Left renal cortex interstitium (tissue), 4 donors: ENCODE measurements around the gene TMEM91. TPM values are rescaled to one million over a fixed set of nuclear protein-coding genes. Genes with fewer than 3 reads are reported as not detected.
"Not testable (repeated sequence)": the region's sequence is repeated elsewhere in the genome, so short reads cannot be mapped to it uniquely, and the experiment has no call there.

ENCODE experiments used
- DNase-seq, 4 donors: peaks; one replicate each; pipeline ENCODE4 v3.0.0-alpha.2; 2013; ENCODE audit warnings: low read depth in 4 of 4, low spot score in 2 of 4, missing footprints in 1 of 4
- polyA plus RNA-seq, 4 donors: library from polyadenylated mRNA; unstranded; fragments of 120-200 nt; gene quantifications; one replicate each; pipeline ENCODE4 v1.2.1, GENCODE V29; 2013; ENCODE audit not compliant: insufficient read length in 4 of 4

The TMEM91 gene
- polyA plus RNA-seq, 4 donors, result 7.7 to 30.2 (median 18.2) TPM

DNA sequence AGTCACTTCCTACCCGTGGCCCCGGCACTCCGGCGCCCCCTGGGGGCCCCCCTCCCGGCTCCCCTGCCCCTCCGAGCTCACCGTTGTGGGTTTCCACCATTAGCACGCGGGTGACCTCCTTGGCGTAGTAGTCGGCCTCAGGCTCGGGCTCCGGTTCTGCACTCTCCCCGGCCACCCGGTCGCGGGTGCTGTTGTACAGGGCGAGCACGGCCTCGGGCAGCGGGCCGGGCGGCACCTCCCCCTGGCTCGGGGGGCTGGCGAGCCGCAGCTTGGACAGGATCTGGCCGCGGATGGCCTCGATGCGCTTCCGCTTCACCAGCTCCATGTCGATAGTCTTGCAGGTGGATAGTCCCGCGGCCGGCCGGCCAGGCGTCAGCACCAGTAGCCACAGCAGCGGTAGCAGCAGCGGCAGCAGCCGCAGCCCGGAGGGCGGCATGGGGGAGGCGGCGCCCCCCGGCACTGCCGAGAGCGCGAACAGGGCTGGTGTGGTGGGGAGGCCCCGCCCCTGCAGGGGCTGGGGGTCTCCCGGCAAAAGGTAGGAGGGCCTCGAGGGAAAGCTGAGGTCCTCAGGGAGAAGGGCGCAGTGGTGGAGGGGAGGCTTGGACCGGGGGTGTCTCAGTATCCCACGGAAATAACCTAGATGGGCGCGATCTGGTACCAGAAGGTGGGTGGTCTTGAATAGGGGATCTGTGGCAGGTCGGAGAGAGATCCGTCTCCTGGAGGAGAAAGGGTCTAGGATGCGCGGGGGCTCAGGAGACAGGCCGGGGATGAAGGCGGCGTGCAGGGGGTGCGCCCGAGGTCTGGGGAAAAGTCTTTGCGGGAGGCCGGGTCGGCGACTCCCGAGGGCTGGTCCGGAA is 23.5 kb upstream of the TMEM91 start:
- DNase-seq, result no peak

DNA sequence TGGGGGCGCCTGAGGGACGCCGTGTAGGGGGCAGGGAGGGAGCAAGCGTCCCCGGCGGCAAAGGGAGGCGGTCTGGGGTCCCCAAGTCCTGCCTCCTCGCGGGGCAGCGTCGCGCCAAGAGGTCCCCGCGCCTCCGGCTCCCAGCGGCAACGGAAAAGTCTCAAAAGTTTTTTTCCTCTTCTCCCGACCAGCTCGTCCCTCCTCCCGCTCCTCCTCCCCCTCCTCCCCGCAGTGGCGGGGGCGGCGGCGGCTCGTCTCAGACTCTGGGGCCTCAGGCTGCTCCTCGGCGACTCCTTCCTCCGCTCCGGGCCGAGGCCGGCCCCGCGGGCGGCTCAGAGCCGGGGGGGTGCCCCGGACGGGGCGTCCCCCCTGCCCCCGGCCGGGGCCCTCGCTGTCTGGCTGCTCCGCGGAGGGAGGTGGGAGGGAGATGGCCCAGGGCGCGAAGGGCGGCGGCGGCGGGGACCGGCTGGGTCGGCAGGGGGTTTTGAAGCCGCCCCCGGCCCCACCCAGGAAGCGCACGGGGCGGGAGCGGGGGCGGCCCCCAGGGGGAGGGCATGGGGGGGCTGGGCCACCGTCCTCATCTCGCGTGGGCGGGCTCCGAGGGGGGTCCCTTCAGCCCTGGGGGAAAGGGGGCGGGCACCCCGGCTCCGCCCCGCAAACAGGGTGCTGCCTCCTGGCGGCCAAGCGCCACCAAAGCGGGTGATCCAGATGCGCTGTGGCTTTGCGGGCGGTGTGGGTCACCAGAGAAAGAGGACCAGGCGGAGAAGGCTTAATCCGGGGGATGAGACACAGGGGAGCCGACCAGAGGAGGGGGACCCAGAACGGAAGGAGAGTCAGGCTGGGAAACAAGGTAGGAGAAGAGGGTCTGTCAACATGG is 22.6 kb upstream of the TMEM91 start, which contains the start of gene TGFB1:
Gene TGFB1, minus strand, starts transcription at position 457 of the 877 bp plus-strand sequence. CDS start 878 bp downstream, outside the sequence.
- peak in 2 of 4 donors; percentile 53 to 58 for DNase-seq

- DNase-seq, result no peak
Observed at GRCh38 chr19:41354343-41354953, 21.9 kb upstream of the TMEM91 start.

GRCh38 chr19:41355035-41355434 is 21.3 kb upstream of the TMEM91 start:
- no peak for DNase-seq

DNA sequence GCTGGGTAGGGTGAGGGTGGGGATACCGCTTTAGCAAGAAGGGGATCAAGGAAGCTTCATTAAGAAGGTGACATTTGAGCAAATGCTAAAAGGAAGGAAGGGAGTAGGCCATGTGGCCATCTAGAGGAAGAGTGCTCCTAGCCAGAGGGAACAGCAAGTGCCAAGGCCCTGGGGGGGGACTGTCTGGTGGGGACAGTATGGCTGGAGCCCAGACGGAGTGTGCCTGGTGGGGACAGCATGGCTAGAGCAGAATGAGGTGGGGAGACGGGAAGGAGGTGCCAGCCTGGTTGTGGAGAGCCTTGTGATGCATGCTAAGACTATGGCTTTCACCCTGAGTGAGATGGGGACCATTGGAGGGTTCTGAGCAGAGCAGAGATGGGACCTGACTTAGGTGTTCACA is 20.5 kb upstream of the TMEM91 start:
- DNase-seq, result no peak

- no peak for DNase-seq
Observed at GRCh38 chr19:41356984-41357739, 19.2 kb upstream of the TMEM91 start.

DNA sequence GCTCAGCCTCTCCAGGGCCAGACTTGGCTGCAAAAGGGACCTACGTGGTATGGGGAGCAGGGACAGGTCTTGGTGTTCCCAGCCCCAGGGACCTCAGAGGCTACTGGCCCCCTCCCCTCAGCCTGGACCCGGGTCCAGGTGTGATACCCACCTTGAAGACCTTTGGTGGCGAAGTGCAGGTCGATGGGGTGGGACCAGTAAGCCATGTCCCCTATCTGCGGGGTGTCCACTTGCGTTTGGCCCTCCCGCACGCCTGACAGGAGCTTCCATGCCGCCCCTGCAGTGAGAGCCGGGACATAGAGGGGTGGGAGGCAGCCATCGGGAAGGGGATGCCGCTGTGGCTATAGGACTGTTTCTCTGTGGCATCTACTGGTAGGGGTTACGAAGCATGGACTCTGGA is 18.6 kb upstream of the TMEM91 start:
- DNase-seq, result no peak

- DNase-seq, result no peak
Observed at GRCh38 chr19:41359741-41360140, 16.6 kb upstream of the TMEM91 start.

- no peak for DNase-seq
Observed at GRCh38 chr19:41362143-41362847, 14.0 kb upstream of the TMEM91 start.

GRCh38 chr19:41363371-41363752 is 13.0 kb upstream of the TMEM91 start:
- no peak for DNase-seq

GRCh38 chr19:41363753-41364523 is 12.4 kb upstream of the TMEM91 start, which contains the start of gene B9D2:
TSS of gene B9D2 (minus strand) at chr19:41364149. CDS start at chr19:41363519, 630 bp downstream.
- peak; percentile 96 to 99 (median 98) for DNase-seq

DNA sequence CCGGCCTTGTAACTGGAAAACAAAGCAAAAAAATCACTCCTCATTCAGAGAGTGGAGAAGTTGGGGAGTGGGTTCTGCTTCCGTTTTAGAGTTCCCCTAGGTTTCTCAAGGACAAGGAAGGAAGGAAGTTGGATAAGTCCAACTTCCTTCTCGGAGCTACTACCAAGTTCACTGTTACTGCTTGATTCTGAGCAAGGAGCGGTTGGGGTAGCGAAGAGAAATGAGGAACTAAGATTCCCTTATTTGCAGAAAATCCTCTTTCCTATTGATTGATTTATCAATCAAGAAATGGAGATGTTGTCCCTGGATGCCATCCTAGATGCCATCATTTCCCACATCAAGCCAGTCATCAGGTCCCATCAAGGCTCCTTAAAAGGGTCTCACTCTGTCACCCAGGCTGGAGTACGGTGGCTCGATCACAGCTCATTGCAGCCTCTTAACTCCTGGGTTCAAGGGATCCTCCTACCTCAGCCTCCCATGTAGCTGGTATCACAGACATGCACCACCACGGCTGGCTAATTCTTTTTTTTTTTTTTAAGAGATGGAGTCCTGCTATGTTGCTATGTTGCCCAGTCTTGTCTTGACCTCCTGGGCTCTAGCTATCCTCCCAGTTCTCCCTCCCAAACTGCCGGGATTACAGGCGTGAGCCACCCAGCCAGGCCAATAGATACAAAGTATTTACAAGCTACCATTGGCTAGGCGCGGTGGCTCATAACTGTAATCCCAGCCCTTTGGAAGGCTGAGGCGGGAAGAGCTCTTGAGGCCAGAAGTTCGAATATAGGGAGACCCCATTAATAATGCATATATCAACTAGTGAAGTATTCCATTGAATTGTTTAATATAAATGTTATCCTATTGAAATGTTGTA is 11.6 kb upstream of the TMEM91 start:
- DNase-seq, result no peak

GRCh38 chr19:41366089-41366488 is 10.2 kb upstream of the TMEM91 start:
- no peak for DNase-seq

DNA sequence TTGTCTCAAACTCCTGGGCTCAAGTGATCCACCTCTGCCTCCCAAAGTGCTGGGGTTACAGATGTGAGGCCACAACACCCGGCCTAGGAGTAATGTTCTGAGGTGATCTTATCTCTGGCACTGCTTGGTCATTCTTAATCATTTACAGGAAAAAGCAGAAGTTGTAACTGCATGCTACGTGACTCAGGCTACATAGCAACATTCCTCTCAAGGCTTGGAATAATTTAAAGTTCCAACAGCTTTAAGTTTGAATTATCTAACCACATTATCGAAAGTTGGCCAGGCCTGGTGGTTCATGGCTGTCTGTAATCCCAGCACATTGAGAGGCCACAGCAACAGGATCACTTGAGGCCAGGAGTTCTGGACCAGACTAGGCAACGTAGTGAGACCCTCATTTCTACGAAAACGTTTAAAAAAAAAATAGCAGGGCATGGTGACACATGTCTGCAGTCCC is 8.5 kb upstream of the TMEM91 start:
- no peak for DNase-seq

DNA sequence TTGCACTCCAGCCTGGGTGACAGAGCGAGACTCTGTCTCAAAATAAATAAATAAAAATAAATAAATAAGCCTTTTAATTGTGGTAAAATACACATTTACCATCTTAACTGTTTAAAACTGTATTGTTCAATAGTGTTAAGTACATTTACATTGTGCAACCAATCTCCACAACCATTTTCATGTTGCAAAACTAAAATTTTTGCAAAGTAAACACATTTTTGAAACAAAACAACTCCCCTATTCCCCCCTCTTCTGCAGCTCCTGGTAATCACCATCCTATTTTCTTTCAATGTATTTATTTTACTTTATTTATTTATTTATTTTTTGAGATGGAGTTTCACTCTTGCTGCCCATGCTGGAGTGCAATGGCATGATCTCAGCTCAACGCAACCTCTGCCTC is 6.6 kb upstream of the TMEM91 start:
- no peak for DNase-seq

DNA sequence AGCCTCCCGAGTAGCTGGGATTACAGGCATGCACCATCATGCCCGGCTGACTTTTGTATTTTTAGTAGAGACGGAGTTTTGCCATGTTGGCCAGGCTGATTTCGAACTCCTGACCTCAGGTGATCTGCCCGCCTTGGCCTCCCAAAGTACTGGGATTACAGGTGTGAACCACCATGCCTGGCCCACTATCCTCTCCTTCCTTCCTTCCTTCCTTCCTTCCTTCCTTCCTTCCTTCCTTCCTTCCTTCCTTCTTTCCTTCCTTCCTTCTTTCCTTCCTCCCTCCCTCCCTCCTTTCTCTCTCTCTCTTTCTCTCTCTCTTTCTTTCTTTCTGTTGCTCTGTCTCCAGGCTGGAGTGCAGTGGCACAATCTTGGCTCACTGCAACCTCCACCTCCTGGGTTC is 5.2 kb upstream of the TMEM91 start:
- DNase-seq, result not testable (repeated sequence)

- DNase-seq, result no peak
Observed at GRCh38 chr19:41371541-41371940, 4.8 kb upstream of the TMEM91 start.

- DNase-seq, result no peak
Observed at GRCh38 chr19:41372501-41372900, 3.8 kb upstream of the TMEM91 start.
